GM21528 (cell line): ENCODE data around the gene MRGPRG.

Experiments used
- ATAC-seq: cut with Tn5 transposase; IDR thresholded peaks from one replicate; pipeline ENCODE4 v1.9.1; 2021; ENCODE audit warnings: mild to moderate bottlenecking, moderate library complexity; ENCODE audit not compliant: unreplicated experiment, low FRiP score

MRGPRG gene

GRCh38 chr11:3197044-3197695, 21.4 kb downstream of the MRGPRG start:
- ATAC-seq: no peak

GRCh38 chr11:3196161-3197043, 22.2 kb downstream of the MRGPRG start:
- no peak for ATAC-seq

GRCh38 chr11:3195251-3196160, 23.1 kb downstream of the MRGPRG start:
- ATAC-seq: no peak

- ATAC-seq: no peak
These were observed 24.4 kb downstream of the MRGPRG start for GRCh38 chr11:3194016-3194816.

GRCh38 chr11:3193373-3194015, 25.1 kb downstream of the MRGPRG start:
- no peak for ATAC-seq

- no peak for ATAC-seq
These were observed 25.9 kb downstream of the MRGPRG start for GRCh38 chr11:3192511-3193372.

GRCh38 chr11:3191586-3192324, 26.9 kb downstream of the MRGPRG start:
- no peak for ATAC-seq

- no peak for ATAC-seq
These were observed 28.0 kb downstream of the MRGPRG start for GRCh38 chr11:3190600-3190999.

GRCh38 chr11:3189886-3190583, 28.6 kb downstream of the MRGPRG start:
- no peak for ATAC-seq

GRCh38 chr11:3189196-3189843, 29.3 kb downstream of the MRGPRG start:
- ATAC-seq: no peak

- ATAC-seq: no peak
These were observed 30.0 kb downstream of the MRGPRG start for GRCh38 chr11:3188496-3189195.

GRCh38 chr11:3186166-3186953, 32.3 kb downstream of the MRGPRG start:
- no peak for ATAC-seq

- no peak for ATAC-seq
These were observed 33.8 kb downstream of the MRGPRG start for GRCh38 chr11:3184732-3185347.

- no peak for ATAC-seq
These were observed 35.1 kb downstream of the MRGPRG start for GRCh38 chr11:3183523-3183922.

GRCh38 chr11:3182462-3182852, 36.2 kb downstream of the MRGPRG start:
- no peak for ATAC-seq
